ENCODE results near the gene TRMT61A. TPM values are rescaled to one million over a fixed set of nuclear protein-coding genes. Genes with fewer than 3 reads are reported as not detected.

TRMT61A gene
- total and polyA plus RNA-seq, 2 donors (not counting 3 experiments of a cell fraction or from before 2014, with no cell fraction given) = 6.8 to 10.6 TPM

GRCh38 chr14:103560691-103561090 lies 31.7 kb downstream of the TRMT61A start:
- intact Hi-C loops (cut with micrococcal nuclease) = loop anchor here (5.0 kb wide), 1 partner anchor 33 kb away; the partner anchor contains the start of gene TRMT61A
- Histone ChIP-seq H2AFZ (ENCODE audit: low read depth, low read length) (no peak overlapping the region), H3K36me3 (ENCODE audit: control insufficient read depth in 2 of 2, extremely low read depth in 1 of 2, insufficient read depth in 2 of 2, low read length in 2 of 2) (peaks cover 16 to 21% of the 10 kb centered on the region in 2 experiments), H4K20me1 (replicated peaks; ENCODE audit: control insufficient read depth, extremely low read depth, insufficient read depth, low read length) (no peaks in the 10 kb centered on the region), H3K27ac (ENCODE audit: insufficient read depth, low read depth, low read length) (no peak overlapping the region), H3K9ac (replicated peaks; ENCODE audit: extremely low read depth, insufficient read depth, low read length) (peak overlapping the region; percentile 96), H3K4me1 (ENCODE audit: control insufficient read depth, extremely low read depth, insufficient read depth, low read length) (peaks cover 23% of the 10 kb centered on the region), H3K4me2 (ENCODE audit: insufficient read depth, low read length) (peak overlapping the region; percentile 94), H3K9me1 (replicated peaks; ENCODE audit: control insufficient read depth, extremely low read depth, insufficient read depth, low read length) (no peaks in the 10 kb centered on the region), H3K9me3 (replicated peaks; ENCODE audit: control insufficient read depth, insufficient read depth, low read length) (no peaks in the 10 kb centered on the region), H3K27me3 (ENCODE audit: control insufficient read depth in 2 of 2, insufficient read depth in 2 of 2, low read length in 2 of 2) (no peaks in the 10 kb centered on the region), H3K4me3 (replicated peaks in 1 of 3; ENCODE audit: insufficient read depth in 1 of 3, low read depth in 1 of 3, low read length in 3 of 3) (peak overlapping the region in 1 of 3 experiments; percentile 97), H3K79me2 (ENCODE audit: control insufficient read depth, insufficient read depth, low read length) (peaks cover 84% of the 10 kb centered on the region)
- TF ChIP-seq EZH2 (IDR thresholded peaks at IDR 0.05; ENCODE audit: borderline replicate concordance, low read depth, low read length, severe bottlenecking) (no peak), MYC (IDR thresholded peaks at IDR 0.05; ENCODE audit: low read depth, low read length) (no peak), CTCF (IDR thresholded peaks at IDR 0.05; ENCODE audit: extremely low read depth in 1 of 2, insufficient read depth in 1 of 2, low read depth in 1 of 2, low read length in 2 of 2) (no peak), JUN (IDR thresholded peaks at IDR 0.05; ENCODE audit: borderline replicate concordance, insufficient read depth, insufficient read length, low read depth) (no peak), POLR2A (IDR thresholded peaks at IDR 0.05; ENCODE audit: low read depth, low read length) (no peak), GATA2 (IDR thresholded peaks at IDR 0.05; ENCODE audit: insufficient read depth, insufficient read length, low read depth, low read length) (no peak), FOS (IDR thresholded peaks at IDR 0.05; ENCODE audit: borderline replicate concordance, insufficient read depth, low read length) (no peak), POLR2AphosphoS5 (IDR thresholded peaks at IDR 0.05; ENCODE audit: insufficient read depth, low read depth, low read length) (no peak)
- TF ChIP-seq, protein P1, sequence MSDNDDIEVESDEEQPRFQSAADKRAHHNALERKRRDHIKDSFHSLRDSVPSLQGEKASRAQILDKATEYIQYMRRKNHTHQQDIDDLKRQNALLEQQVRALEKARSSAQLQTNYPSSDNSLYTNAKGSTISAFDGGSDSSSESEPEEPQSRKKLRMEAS (IDR thresholded peaks at IDR 0.05; ENCODE audit: insufficient read depth, insufficient read length) = no peak
- ChIA-PET POLR2A (no interaction called here), CTCF (interaction anchor here (1.0 to 2.3 kb wide), 2 partner anchors 13 to 42 kb away, joined by 3 to 19 read pairs; no protein-coding TSS in a partner anchor)
- FAIRE-seq (no peak), DNase-seq (ENCODE audit: low read depth, low spot score) (no peak)
- dilution Hi-C loops (cut with MboI; ENCODE audit: extremely low pct_ligation_motif_present, low sequenced_read_pairs) = no loop called here
- BruUV-seq (replicated peaks) = no TSS peak
